GM21360 (cell line): ENCODE data around the gene JMJD4.

Experiments
- ATAC-seq: cut with Tn5 transposase; IDR thresholded peaks from one replicate; pipeline ENCODE4 v1.9.1; 2021; ENCODE audit warnings: mild to moderate bottlenecking, moderate library complexity; ENCODE audit not compliant: unreplicated experiment

The JMJD4 gene

DNA sequence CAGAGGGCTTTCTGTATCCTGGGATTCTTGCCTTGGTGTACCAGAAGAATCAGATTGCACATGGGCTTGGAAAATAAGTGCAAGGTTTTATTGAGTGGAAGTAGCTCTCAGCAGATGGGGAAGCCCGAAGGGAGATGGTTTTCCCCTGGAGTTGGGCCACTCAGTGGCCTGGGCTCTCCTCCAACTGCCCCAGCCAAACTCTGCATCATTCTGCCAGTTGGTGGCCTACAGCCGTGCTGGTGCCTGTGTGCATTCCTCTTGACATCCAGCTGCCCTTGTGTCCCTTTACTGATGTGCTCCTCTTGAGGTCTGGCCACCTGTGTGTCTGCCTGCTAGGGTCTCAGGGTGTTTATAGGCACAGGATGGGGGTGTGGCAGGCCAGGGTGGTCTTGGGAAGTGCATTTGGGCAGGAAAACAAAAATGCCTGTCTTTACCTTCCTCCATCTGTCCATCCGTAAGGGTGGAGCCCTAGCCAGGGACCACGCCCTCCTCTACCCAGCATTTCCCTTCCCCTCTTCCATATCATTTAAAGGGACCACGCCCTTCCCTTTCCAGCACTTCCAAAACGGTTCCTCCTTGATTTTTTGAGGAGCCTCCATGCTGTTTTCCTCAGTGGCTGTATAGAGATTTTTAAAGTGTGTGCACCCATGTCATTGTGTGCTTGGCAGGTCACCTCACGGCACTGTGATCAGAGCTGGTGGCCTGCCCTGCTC, 19.1 kb upstream of the JMJD4 start:
- ATAC-seq, result no peak

DNA sequence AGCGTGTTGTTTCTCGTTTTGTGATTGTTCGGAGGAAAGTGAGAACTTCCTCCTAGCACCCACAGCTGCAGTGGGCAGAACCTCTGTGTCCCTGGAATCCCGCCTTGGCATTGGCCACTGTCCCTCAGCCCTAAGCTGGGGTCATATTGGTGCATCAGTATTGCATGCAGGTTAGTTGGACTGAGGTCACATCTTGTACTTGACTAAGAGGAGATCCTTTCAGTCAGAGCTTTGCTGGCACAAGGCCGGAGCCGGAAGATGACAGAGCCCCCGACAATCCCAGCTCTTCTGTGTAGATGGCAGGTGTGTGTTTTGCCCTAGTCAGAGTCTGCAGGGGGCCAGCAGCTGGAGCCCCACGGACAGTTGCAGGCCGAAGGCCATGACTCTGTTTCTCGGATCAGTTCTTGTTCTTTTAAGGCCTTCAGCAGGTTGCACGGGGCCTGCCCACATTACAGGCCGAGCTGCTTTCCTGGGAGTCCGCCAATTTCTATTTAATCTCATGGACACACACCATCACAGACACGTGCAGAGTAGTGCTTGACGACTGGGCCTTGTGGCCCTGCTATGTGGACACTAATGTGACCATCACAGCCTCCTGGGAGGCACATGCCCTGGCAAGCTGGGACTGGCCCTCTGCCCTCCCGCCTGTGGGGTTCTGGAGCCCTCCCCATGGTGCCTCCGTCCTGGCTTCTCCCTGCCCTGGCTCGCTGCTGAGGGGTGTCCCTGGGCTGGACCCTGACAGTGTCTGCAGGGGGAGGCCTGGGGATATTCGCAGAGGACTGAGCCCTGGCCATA, 15.0 kb upstream of the JMJD4 start:
- ATAC-seq, result no peak

GRCh38 chr1:227749225-227749624, 14.1 kb upstream of the JMJD4 start:
- ATAC-seq, result no peak

GRCh38 chr1:227748496-227749182, 13.5 kb upstream of the JMJD4 start:
- ATAC-seq, result no peak

DNA sequence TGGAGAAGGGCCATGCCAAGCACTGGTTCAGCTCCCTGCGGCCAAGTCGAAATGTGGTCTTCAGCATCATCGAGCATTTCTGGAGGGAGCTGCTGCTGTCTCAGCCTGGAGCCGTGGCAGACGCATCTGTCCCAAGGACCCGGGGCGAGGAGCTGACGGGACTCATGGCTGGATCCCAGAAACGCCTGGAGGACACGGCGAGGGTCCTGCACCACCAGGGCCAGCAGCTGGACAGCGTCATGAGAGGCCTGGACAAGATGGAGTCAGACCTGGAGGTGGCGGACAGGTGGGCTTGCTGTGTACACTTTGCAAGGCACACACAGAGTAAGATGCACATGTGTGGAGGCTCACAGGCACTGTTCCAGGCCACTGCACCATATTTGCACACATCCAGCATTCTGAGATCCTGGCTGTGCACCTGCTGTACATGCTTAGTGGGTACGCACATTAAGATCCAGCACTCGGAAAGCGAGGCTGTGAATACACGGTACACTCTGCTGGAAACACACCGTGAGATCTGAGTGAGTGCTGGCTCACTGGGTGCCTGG, 12.9 kb upstream of the JMJD4 start:
- ATAC-seq, result no peak

GRCh38 chr1:227747382-227747781, 12.3 kb upstream of the JMJD4 start:
- no peak for ATAC-seq

DNA sequence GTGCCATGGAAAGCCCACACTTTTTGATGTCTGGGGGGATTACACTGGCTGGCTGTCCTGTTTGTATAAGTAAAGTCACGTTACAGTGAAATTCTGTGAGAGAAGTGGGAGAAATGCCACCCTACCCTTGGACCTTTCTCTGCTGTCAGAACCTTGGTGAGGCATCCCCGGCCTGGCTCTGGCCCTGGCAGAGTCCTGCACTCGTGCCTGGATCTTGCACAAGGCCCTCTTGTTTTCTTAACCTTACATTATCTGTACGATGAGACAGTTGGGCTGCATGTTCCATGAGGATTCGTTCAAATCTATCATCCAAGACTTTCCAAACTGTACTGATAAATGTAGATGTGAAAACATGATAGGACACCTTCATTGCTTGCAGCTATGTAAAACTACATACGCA, 11.6 kb upstream of the JMJD4 start:
- no peak for ATAC-seq

GRCh38 chr1:227745568-227746265, 10.6 kb upstream of the JMJD4 start:
- ATAC-seq, result no peak

- no peak for ATAC-seq
Observed at GRCh38 chr1:227744668-227745067, 9.6 kb upstream of the JMJD4 start.

DNA sequence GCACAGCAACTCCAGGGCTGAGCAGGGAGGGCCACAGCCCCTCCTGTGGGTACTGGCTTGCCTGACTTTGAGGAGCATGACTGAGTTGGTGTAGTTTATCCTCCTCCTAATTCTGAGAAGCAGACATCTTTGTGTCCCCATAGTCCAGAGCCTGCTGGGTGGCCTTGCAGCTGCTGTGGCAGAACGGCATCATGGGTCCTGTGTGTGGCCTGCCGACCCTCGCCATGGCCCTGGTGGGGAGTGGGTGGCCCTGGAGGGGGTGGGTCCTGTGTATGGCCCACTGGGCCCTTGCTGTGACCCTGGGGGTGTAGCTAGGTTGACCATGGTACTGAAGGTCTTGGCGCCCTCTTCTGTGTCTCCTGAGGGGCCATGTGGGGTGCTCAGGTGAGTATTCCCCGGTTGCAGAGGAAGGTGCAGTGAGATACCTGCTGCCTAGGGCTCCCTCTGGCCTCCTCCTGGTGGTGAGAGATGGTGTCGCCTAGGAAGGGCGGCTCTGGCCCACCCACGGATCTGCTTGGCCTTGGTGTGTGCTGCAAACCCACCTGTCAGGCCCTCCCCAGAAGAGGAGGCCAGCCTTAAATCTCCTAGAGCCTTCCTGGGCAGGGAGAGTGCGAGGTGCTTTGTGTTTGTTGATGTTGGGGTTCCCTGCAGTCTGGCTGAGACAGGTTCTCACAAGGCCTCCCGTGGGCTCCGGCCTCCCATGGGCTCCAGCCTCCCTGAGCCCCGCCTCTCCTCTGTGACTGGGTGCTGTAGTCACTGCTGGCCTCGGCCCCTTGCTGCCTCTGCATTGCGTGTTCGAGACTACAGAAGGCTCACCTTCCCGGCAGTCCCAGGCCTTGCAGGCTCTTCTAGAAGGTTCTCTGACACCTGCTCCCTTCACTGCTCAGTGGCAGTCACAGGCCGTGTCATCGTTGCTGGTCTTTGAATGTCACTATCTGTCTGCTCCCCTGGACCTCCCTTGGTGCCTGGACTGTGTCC, 7.9 kb upstream of the JMJD4 start:
- no peak for ATAC-seq

DNA sequence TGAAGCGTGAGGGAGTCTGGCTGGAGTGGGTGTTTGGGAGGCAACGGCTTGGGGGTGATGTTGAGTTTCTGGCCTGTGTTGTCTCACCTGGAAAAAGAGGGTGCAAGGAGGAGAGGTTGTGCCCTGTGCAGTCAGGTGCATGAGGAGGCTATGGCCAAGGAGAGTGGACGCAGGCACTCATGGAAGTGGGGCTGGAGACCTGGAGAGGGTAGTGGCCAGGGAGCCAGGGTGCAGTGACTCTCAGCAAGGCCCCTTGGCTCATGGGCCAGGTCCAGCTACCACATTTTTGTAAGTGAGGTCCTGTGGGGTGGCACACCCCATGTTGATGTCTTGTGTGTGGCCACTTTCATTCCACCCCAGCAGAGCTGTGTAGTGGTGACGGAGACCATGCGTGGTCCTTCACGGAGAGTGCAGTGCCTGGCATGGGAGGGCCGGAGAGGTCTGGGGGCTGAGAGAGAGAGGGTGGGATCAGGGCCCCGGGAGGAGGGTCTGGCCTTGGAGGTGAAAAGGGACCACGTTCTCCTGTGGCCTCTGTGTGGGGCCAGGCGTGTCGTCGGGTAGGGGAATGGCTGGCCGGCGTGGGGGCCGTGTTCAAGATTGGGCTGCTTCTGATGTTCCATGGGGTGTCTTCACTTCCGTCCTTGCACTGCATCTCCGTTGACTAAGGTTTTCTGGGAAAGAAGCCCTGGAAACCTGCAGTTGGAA, 6.2 kb upstream of the JMJD4 start:
- no peak for ATAC-seq

DNA sequence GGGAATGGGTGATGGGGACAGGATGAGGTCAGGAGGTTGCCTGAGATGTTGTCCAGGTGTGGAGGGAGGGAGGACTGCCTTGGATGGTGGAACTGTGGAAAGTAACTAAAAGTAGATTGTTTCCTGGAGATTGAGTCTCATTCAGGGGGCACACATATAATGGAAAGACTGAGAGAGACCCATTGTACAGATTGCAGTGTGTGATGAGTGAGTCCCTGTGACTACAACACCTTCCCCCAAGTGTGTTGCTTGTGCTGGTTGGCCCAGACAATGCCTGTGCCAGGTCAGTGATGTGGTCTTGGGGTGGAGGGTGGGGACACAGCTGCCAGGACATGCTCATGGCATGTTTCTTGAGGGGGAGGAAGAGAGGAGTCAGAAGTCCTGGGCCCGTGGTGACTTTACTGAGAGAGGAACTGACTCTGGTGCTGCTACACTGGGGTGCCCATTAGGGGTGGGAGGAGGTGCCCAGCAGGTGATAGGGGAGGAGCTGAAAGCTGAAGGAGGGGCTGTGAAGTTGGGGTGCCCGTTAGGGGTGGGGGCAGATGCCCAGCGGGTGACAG, 5.4 kb upstream of the JMJD4 start:
- ATAC-seq, result no peak

- ATAC-seq, result no peak
Observed at GRCh38 chr1:227739636-227740035, 4.5 kb upstream of the JMJD4 start.

GRCh38 chr1:227738820-227739219, 3.7 kb upstream of the JMJD4 start:
- no peak for ATAC-seq

- ATAC-seq, result no peak
Observed at GRCh38 chr1:227736814-227737432, 1.8 kb upstream of the JMJD4 start.

DNA sequence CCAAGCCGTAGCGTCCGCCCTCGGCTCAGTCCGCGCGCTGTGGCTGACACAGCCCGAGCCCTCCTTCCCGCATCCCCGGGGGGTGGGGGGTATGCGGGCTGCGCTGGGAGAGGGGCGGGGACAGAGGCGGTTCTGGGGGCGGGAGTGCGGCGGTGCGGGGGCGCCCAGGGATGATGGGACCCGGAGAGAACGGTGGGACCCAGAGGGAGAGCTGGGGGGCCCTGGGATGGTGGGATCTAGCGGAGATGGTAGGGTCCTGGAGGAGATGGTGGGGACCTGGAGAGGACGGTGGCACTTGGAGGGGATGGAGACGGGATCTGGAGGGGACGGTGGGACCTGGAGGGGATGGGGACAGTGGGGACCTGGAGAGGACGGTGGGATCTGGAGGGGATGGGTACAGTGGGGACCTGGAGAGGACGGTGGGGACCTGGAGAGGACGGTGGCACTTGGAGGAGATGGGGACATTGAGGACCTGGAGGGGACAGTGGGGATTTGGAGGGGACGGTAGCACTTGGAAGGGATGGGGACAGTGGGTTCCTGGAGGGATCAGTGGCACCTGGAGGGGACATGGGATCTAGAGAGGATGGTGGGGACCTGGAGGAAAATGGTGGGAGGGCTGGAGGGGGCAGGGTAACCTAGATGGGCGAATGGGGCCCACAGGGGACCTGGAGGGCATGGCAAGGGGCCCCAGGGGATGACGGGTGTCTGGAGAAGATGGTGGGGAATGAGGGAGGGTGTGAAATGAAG, 610 bp upstream of the JMJD4 start:
- no peak for ATAC-seq

GRCh38 chr1:227734546-227734855, 601 bp downstream of the JMJD4 start:
- no peak for ATAC-seq
